HG03432 (cell line): ENCODE results near the gene RPP14.

Source experiments
- ATAC-seq: cut with Tn5 transposase; IDR thresholded peaks from one replicate; pipeline ENCODE4 v1.9.1; 2021; ENCODE audit warnings: mild to moderate bottlenecking, moderate library complexity; ENCODE audit not compliant: unreplicated experiment

Gene RPP14

DNA sequence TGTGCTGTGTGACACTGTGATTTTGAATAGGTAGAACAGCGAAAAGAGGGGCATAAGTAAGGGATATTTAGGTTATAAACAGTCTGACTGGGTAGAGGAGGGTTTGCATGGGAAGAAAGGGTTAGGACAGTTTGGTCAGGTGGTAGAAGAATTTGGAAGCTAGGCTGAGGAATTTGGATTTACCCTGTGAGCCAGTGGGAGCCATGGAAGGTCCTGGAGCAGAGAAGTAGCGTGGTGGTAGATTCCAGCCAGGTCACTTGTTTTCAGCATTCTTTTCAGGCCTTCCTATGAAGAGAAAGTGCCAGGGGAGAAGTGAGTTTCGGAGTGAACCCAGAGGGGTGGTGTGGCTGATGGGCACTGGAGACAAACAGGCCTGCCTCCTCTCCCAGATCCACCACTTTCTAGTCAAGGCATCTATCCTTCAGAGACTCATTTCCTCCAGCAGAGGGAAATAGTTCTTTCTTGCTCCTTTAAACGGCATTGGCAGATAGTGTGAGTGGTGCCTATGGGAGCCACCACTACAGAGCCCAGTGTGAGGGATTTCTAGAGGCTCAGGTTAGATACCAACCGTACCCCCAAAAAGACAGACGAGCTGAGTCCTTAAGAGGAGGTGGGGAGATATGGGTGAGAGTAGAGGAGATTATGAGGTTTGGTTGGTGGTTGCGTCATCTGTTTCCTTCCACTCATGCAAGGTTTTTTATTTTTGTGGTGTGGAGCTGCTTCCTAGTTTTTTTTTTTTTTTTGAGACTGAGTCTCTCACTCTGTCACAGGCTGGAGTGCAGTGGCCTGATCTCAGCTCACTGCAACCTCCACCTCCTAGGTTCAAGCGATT lies 47.9 kb downstream of the RPP14 start:
- ATAC-seq: peak; percentile 18

DNA sequence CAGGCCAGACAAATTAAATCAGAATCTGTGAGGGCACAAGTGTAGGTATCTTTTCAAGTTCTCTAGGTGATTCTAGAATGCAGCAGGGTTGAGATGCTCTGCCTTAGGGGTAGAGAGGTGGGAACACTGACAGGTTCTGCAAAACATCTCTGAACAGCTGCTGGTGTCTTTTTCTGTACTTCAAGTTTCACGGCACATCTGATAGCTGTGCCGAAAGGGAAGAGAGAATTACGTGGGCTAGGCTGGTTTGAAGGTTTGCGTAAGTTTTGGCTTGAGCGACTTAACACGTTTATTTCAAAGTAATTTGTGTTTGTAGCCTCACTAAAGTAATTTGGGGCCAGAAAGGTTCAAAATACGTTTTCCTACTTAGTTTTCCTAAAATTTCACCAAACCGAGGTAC lies 49.1 kb downstream of the RPP14 start:
- ATAC-seq: peak; percentile 60

DNA sequence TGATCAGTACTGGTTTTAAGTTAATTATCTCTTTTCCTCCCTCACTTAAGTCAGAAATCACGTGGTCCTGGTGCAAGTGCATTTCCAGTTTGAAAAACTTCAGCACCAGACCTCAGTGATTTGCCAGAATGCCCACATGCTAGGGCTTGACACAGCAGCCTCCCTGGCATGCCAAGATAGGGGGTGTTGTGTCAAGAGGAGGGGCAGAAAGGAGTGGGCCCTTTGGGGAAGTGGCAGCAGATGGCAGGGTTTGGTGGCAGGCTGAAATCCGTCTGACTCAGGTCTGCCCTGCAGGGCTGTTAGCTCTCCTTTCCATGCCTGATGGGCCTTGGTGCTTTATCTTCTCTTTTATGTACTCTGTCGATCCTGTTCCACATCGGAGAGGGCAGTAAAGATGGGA lies 50.0 kb downstream of the RPP14 start:
- no peak for ATAC-seq

DNA sequence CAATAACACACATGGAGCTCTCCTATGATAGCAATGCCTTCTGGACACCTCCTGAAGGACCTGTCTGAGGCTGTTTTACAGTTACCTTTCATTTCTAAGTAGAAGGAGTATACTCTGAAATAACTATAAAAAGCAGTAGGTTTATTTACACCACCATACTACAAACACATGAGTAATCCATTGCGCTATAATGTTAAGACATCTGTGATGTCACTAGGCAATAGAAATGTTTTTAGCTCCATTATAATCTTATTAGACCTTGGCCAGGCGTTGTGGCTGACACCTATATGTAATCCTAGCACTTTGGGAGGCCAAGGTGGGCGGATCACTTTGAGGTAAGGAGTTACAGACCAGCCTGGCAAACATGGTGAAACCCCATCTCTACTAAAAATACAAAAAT lies 51.4 kb downstream of the RPP14 start:
- no peak for ATAC-seq

DNA sequence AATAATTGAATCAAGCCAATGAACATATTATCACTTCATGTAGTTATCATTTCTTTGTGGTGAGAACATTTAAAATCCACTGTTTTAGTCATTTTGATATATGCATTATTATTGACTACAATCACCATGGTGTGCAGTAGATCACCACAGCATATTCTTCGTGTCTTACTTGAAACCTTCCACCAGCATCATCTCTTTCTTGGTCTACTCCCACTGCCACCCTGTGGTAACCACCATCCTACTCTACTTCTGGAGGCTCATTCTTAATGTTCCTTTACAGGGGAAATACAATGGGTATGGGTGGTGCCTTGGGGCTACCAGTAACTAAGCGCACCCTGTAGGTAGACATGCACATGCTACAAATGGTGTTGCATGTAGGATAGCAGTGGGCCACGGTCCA lies 52.0 kb downstream of the RPP14 start:
- ATAC-seq: no peak

DNA sequence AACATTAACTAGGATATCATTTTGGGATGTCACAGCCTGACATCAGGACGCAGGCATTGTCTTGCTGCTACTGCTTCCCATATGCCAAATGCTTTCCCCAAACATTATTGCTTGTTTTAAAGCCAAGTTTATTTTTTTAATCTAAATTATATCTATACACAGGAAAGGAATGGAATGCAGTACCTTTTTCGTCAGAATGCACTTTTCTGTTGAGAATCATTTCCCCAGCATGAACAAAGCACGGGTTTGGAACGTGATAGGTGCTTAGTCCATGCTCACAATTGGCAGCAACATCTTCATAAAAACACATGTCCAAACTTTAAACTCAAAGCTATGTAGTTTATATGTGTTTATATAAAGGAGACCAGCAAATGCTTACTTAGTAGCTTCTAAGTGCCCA lies 52.8 kb downstream of the RPP14 start:
- ATAC-seq: no peak

DNA sequence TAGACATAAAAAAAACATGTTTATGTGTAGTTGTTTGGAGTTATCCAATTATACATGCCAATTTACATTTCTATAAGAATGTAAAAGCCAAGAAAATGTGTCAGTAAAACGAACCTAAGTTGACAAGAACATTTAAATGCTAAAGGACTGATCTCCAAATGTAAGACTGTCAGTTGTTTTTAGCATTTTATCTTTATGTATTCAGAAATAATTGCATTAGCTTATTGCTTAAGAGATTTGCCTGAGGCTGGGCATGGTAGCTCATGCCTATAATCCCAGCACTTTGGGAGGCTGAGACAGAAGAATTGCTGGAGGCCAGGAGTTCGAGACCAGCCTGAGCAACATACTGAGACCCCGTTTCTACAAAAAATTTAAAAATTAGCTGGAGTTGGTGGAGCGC lies 53.6 kb downstream of the RPP14 start:
- ATAC-seq: no peak

DNA sequence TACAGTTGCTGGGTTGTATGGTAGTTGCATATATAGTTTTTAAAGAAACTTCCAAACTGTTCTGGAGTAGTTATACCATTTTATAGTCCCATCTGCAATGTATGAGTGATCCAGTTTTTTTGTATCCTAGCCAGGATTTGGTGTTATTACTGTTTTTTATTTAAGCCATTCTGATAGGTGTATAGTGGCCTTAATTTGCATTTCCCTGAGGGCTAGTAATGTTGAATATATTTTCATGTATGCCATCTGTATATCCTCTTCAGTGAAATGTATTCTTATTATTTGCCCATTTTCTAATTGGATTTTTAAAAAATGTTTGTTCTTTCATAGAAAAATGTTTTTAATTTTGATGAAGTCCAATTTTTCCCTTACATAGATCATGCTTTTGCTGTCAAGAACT lies 55.8 kb downstream of the RPP14 start:
- ATAC-seq: no peak

DNA sequence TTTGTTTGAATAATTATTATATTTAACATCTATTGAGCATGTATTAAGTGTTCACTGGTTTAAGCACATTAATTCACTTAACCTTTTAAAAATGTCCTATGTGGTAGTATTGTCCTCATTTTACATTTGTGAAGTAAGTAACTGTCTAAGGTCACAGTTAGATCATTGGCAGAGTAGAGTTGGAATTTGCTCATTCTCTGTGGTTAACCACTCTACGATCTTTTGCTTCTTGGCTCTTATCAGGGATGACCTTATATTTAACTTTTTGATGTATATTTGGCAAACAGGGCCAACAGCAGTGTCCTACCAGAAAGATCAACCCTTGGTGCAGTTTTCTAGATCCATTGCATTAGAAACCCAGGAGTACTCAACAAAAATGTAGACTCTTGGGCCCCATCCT lies 60.7 kb downstream of the RPP14 start:
- ATAC-seq: no peak

DNA sequence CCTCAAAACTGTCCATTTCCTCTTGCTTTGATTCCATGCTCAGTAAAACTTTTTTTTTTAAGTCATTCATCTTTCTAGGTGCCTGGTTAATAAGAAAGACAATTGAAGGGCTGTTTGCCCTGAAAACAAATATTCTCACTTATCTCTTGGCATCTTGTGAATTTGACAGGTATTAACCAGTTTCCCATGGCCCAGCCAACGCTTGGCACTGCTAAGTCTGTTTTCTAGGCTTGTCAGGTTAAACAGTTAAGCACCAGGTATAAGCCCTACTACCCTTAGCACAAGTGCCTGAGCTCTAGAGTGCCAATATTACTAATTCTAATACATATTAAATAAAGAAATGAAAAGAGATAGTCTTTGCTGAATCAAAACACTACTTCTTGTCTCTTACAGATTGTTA lies 63.0 kb downstream of the RPP14 start:
- no peak for ATAC-seq
